Neuronal stem cell (in vitro differentiated cells): ENCODE measurements around the gene RALY.

Source experiments
- DNase-seq: peaks from one replicate; pipeline ENCODE4 v3.0.0-alpha.2; 2013; ENCODE audit warnings: low spot score
- H2AFZ ChIP-seq: one replicate; pipeline ENCODE4 v1.6.1; 2013; ENCODE audit warnings: mild to moderate bottlenecking, low read length, inconsistent platforms
- H2AK5ac ChIP-seq: 2 replicates; pipeline ENCODE4 v1.6.1; 2013; ENCODE audit warnings: low read depth, mild to moderate bottlenecking, inconsistent platforms, low read length, moderate library complexity, mixed read lengths
- H2BK120ac ChIP-seq: 2 replicates; pipeline ENCODE4 v1.6.1; 2013; ENCODE audit warnings: low read depth, mild to moderate bottlenecking, inconsistent platforms, low read length, moderate library complexity, mixed read lengths
- H2BK12ac ChIP-seq: one replicate; pipeline ENCODE4 v1.6.1; 2013; ENCODE audit warnings: low read length, inconsistent platforms
- H2BK15ac ChIP-seq: 2 replicates; pipeline ENCODE4 v1.6.1; 2013; ENCODE audit warnings: mild to moderate bottlenecking, low read length, inconsistent platforms, mixed read lengths
- H2BK5ac ChIP-seq: one replicate; pipeline ENCODE4 v1.6.1; 2013; ENCODE audit warnings: inconsistent platforms, mild to moderate bottlenecking, low read length, moderate library complexity
- H3K14ac ChIP-seq: one replicate; pipeline ENCODE4 v1.6.1; 2013; ENCODE audit warnings: low read length, inconsistent platforms
- H3K18ac ChIP-seq: 2 replicates; pipeline ENCODE4 v1.6.1; 2013; ENCODE audit warnings: low read length, inconsistent platforms
- H3K23ac ChIP-seq: 2 replicates; pipeline ENCODE4 v1.6.1; 2013; ENCODE audit warnings: low read depth, mild to moderate bottlenecking, mixed read lengths, low read length, inconsistent platforms; ENCODE audit not compliant: poor library complexity
- H3K27ac ChIP-seq: replicated peaks from 3 replicates; pipeline ENCODE4 v1.5.1; 2013; ENCODE audit warnings: low read length, inconsistent platforms
- H3K27me3 ChIP-seq, 3 experiments: 2 replicates each; pipeline ENCODE4 v1.6.1; 2013; ENCODE audit warnings: low read length in 3 of 3, mild to moderate bottlenecking in 2 of 3, inconsistent platforms in 1 of 3, low read depth in 1 of 3, mixed read lengths in 1 of 3, moderate library complexity in 1 of 3; ENCODE audit not compliant: control insufficient read depth in 3 of 3, insufficient read depth in 3 of 3
- H3K36me3 ChIP-seq, 2 donors: replicated peaks in 1 of 2; 2 replicates each; pipeline ENCODE4 v1.6.1; 2013; ENCODE audit warnings: low read length in 2 of 2; ENCODE audit not compliant: control insufficient read depth in 2 of 2, insufficient read depth in 2 of 2
- H3K4ac ChIP-seq: 2 replicates; pipeline ENCODE4 v1.6.1; 2013; ENCODE audit warnings: inconsistent platforms, mild to moderate bottlenecking, low read length, moderate library complexity
- H3K4me1 ChIP-seq, 2 donors: 1 replicate in 1 of 2; 2 replicates in 1 of 2; pipeline ENCODE4 v1.6.1; 2013; ENCODE audit warnings: low read length in 2 of 2, low read depth in 1 of 2; ENCODE audit not compliant: control insufficient read depth in 2 of 2, insufficient read depth in 1 of 2
- H3K4me2 ChIP-seq: one replicate; pipeline ENCODE4 v1.6.1; 2013; ENCODE audit warnings: mild to moderate bottlenecking, low read length, inconsistent platforms; ENCODE audit not compliant: insufficient read depth, poor library complexity, severe bottlenecking
- H3K4me3 ChIP-seq, 2 donors: 2 replicates each; pipeline ENCODE4 v1.5.1; 2013; ENCODE audit warnings: low read length in 2 of 2, mild to moderate bottlenecking in 2 of 2, inconsistent platforms in 1 of 2, moderate library complexity in 1 of 2
- H3K79me1 ChIP-seq: one replicate; pipeline ENCODE4 v1.6.1; 2013; ENCODE audit warnings: low read depth, mild to moderate bottlenecking, inconsistent platforms, low read length, moderate library complexity
- H3K9ac ChIP-seq: one replicate; pipeline ENCODE4 v1.6.1; 2013; ENCODE audit warnings: mild to moderate bottlenecking, low read depth, low read length, inconsistent platforms; ENCODE audit not compliant: poor library complexity
- H3K9me3 ChIP-seq, 2 donors: replicated peaks in 1 of 2; 2 replicates each; pipeline versions ENCODE3 to v1.6.1; 2013; ENCODE audit warnings: low read length in 2 of 2, mild to moderate bottlenecking in 2 of 2, inconsistent platforms in 1 of 2, low read depth in 1 of 2, mixed read lengths in 1 of 2, moderate library complexity in 1 of 2; ENCODE audit not compliant: control insufficient read depth in 2 of 2, insufficient read depth in 1 of 2
- H4K8ac ChIP-seq: one replicate; pipeline ENCODE4 v1.6.1; 2013; ENCODE audit warnings: low read depth, mild to moderate bottlenecking, inconsistent platforms, low read length, moderate library complexity
- H4K91ac ChIP-seq: one replicate; pipeline ENCODE4 v1.6.1; 2013; ENCODE audit warnings: low read length, low read depth, mild to moderate bottlenecking, inconsistent platforms; ENCODE audit not compliant: poor library complexity
- WGBS, 2 donors: extraction: QIAGEN DNeasy Blood & Tissue Kit; methylation state at CpG; one replicate each; pipeline ENCODE4 v1.1.7; 2013; ENCODE audit warnings: missing lambda C conversion rate in 2 of 2, mixed read lengths in 1 of 2; ENCODE audit not compliant: insufficient read length in 2 of 2, insufficient replicate concordance in 1 of 2; ENCODE audit errors: extremely low coverage in 2 of 2; 5-methylcytosine and 5-hydroxymethylcytosine counted together

The RALY gene

DNA sequence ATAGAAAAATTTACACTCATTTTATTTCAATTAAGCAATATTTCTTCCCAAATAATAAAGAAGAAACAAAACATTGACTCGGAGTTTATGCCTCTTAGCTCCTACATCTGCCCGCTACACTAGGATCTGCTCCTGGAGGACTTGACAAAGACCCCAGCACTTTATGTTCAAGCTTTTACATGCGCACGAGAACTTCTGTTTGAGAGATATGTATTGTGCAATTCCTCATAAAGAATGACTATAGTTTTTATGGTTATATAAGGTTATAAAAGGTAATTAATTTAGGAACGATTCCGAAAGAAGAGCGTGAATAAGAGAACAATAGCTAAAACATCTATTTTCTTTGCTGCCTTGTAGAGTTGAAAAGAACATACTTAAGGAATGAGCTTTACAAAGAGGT, 12.4 kb upstream of the RALY start:
- Histone ChIP-seq H2BK15ac (no peak overlapping the region), H3K4ac (no peak overlapping the region), H2BK5ac (no peak overlapping the region), H4K8ac (no peak overlapping the region), H3K79me1 (no peaks in the 10 kb centered on the region), H3K14ac (no peak overlapping the region), H3K36me3 (no peaks in the 10 kb centered on the region), H2BK12ac (no peak overlapping the region), H3K27me3 (peaks cover 0 to 8% (median 0%) of the 10 kb centered on the region in 3 experiments), H3K4me3 (no peak overlapping the region), H2AFZ (no peak overlapping the region), H3K4me1 (no peaks in the 10 kb centered on the region), H3K18ac (no peak overlapping the region), H3K27ac (no peak overlapping the region), H2BK120ac (no peak overlapping the region), H3K9ac (no peak overlapping the region), H4K91ac (no peak overlapping the region), H3K23ac (no peak overlapping the region), H3K4me2 (no peak overlapping the region), H3K9me3 (no peaks in the 10 kb centered on the region), H2AK5ac (no peak overlapping the region)
- no peak for DNase-seq
- WGBS, 2 donors = 100% methylated on average over 3 of the region's 7 CpGs; no CpG with 5 or more reads in 1 of the 2 donors

DNA sequence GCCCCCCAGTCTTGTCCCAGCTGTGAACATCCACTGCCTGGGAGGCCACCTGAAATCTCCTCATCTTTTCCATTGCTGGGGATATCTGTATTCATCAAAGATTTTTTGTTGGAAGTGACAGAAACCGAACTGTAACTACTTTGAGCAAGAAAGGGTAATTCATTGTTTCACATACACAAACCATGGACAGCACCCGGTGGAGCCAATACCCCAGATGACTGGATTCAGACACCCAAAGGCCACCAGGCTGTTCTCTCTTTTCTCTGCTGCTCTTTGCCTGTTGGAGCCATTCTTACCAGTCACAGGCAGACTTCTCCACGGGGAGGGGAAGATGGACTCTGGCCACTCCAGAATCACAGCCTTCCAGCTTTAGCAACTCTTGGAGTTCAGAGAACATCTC, 11.7 kb upstream of the RALY start:
- H3K4me3 ChIP-seq = no peak overlapping the region
- H3K18ac ChIP-seq = no peak overlapping the region
- no peak overlapping the region for H3K9ac ChIP-seq
- H2AK5ac ChIP-seq = no peak overlapping the region
- no peak for DNase-seq
- peaks cover 0 to 8% (median 0%) of the 10 kb centered on the region in 3 experiments for H3K27me3 ChIP-seq
- no CpG with 5 or more reads among the region's 3 CpGs for WGBS, 2 donors
- H2BK5ac ChIP-seq = no peak overlapping the region
- H2BK120ac ChIP-seq = no peak overlapping the region
- no peak overlapping the region for H4K8ac ChIP-seq
- H3K4me1 ChIP-seq = no peaks in the 10 kb centered on the region
- no peak overlapping the region for H4K91ac ChIP-seq
- H2BK12ac ChIP-seq = no peak overlapping the region
- no peak overlapping the region for H3K4ac ChIP-seq
- no peaks in the 10 kb centered on the region for H3K79me1 ChIP-seq
- H3K23ac ChIP-seq = no peak overlapping the region
- H3K9me3 ChIP-seq = no peaks in the 10 kb centered on the region
- no peaks in the 10 kb centered on the region for H3K36me3 ChIP-seq
- no peak overlapping the region for H3K27ac ChIP-seq
- H3K4me2 ChIP-seq = no peak overlapping the region
- H2AFZ ChIP-seq = no peak overlapping the region
- H3K14ac ChIP-seq = no peak overlapping the region
- H2BK15ac ChIP-seq = no peak overlapping the region

DNA sequence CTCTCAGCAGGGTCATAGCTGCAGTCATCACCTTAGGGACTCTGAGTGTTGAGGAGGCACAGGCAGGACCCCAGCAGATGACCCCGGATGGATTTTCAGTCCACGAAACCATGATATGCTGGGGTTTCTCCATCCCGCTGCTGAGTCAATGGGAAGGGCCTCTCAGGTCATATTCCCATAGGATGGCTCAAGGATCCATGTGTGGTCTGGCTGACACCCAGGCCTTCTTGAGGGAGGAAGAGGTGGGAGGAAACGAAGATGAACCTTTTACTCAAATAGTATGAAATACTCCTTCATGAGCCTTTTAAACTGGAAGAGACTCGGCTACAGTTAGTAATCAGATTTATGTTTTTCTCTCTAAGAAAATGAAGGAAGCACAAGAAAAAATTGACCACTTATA, 10.3 kb upstream of the RALY start:
- H3K4me3 ChIP-seq = no peak overlapping the region
- WGBS, 2 donors = no CpG with 5 or more reads among the region's 5 CpGs

DNA sequence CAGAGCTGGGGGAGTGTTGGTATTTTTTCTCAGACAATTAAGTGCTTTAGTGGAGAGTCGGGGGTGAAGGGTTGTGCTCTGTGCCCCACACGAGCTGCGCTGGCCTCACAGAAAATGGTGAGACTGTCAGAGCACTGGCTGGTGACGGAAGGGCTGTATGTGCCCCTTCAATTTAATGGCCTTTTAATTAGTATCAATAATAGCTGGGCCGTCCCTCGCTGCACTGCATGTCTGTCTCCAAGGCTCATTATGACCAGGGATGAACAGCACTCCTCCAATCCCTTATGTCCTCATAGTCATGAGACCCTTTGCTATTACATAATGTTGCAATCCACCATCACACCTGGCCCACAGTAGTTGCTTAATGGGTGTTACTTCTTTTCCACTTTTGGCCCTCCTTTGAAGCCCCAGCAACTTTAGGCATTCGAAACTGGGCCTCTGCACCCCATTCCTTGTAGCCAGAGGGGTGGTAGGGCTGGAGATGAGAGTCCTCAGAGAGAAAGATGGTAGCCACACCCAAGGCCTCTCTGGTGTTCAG, 9.5 kb upstream of the RALY start:
- Histone ChIP-seq H2AK5ac (no peak overlapping the region), H3K4me2 (no peak overlapping the region), H3K36me3 (no peaks in the 10 kb centered on the region), H3K9ac (no peak overlapping the region), H3K27me3 (peaks cover 0 to 5% (median 0%) of the 10 kb centered on the region in 3 experiments), H3K9me3 (no peaks in the 10 kb centered on the region), H2BK5ac (no peak overlapping the region), H4K91ac (no peak overlapping the region), H3K79me1 (no peaks in the 10 kb centered on the region), H3K4me3 (no peak overlapping the region), H3K23ac (no peak overlapping the region), H2BK12ac (no peak overlapping the region), H3K27ac (no peak overlapping the region), H2AFZ (no peak overlapping the region), H2BK15ac (no peak overlapping the region), H3K4ac (no peak overlapping the region), H2BK120ac (no peak overlapping the region), H3K18ac (no peak overlapping the region), H3K14ac (no peak overlapping the region), H3K4me1 (no peaks in the 10 kb centered on the region), H4K8ac (no peak overlapping the region)
- no peak for DNase-seq
- WGBS, 2 donors = no CpG with 5 or more reads among the region's 7 CpGs

More for the DNA sequence above, 10.3 kb upstream of the RALY start:
- Histone ChIP-seq H3K79me1 (no peaks in the 10 kb centered on the region), H4K8ac (no peak overlapping the region), H4K91ac (no peak overlapping the region), H2BK15ac (no peak overlapping the region), H3K4ac (no peak overlapping the region), H3K14ac (no peak overlapping the region), H3K9me3 (no peaks in the 10 kb centered on the region), H3K27me3 (peaks cover 0 to 5% (median 0%) of the 10 kb centered on the region in 3 experiments), H3K27ac (no peak overlapping the region), H3K18ac (no peak overlapping the region), H2BK120ac (no peak overlapping the region), H2BK12ac (no peak overlapping the region), H3K36me3 (no peaks in the 10 kb centered on the region), H3K23ac (no peak overlapping the region), H2AK5ac (no peak overlapping the region), H2AFZ (no peak overlapping the region), H3K9ac (no peak overlapping the region), H2BK5ac (no peak overlapping the region), H3K4me2 (no peak overlapping the region), H3K4me1 (no peaks in the 10 kb centered on the region)
- no peak for DNase-seq
